Hematopoietic multipotent progenitor cell treated with erythropoietin and hydrocortisone succinate and interleukin-3 and kit ligand, for 15 days (in vitro differentiated cells): Measurements from ENCODE around the gene C12orf50.
"Not testable (repeated sequence)": the region's sequence is repeated elsewhere in the genome, so short reads cannot be mapped to it uniquely, and the experiment has no call there.

ENCODE experiments used
- DNase-seq: peaks from one replicate; pipeline ENCODE4 v3.0.0-alpha.2; 2015; ENCODE audit warnings: low spot score

The C12orf50 gene

GRCh38 chr12:87988534-87988933 lies 40.7 kb downstream of the C12orf50 start:
- no peak for DNase-seq

DNA sequence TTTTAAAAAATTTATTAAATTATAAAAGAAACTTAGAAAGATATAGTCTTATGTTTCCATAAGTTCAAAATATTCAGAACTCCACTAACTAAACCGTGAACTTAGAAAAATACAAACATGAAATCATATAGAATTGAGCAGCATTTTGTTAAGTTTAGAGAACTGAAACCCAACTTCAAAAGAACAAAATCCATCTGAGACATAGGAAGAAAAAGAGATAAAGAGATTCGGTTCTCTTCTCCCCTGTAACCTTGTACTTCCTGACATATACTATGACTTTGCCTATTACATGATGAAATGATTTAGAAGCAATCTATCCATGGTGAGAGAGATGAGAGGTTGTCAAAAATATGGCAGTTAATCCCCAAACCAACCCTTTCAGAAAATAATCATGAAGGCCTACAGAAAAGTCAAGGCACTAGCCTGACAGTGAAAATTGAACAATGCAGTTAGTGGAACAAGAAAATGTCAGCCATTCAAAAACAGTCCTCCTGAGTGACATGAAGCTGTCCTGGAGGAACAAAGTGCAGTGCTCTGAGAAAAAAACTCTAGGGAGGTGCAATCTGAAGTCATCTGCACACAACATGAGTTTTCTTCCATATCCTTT lies 44.0 kb downstream of the C12orf50 start:
- DNase-seq, result no peak

DNA sequence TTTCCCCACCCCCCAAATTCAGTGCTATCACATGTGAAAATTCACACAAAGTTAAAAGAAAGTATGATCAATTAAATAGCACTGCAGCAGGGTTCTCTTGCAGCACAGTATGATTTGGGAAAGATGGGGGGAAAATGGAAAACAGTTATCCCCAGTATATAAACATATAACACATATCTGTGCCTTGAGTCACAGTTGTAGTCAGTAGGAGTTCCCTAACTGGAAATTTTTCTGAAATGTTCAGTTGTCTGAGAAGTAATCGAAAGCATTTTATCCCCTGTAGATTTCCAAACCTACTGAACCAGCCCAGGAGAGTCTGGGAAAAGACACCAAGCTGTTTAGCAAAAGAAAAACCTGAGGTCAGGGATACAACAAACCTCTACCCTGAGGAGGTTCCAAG lies 47.0 kb downstream of the C12orf50 start:
- no peak for DNase-seq

GRCh38 chr12:87981495-87981894 lies 47.7 kb downstream of the C12orf50 start:
- DNase-seq, result no peak

GRCh38 chr12:87975879-87976278 lies 53.3 kb downstream of the C12orf50 start:
- DNase-seq, result no peak

DNA sequence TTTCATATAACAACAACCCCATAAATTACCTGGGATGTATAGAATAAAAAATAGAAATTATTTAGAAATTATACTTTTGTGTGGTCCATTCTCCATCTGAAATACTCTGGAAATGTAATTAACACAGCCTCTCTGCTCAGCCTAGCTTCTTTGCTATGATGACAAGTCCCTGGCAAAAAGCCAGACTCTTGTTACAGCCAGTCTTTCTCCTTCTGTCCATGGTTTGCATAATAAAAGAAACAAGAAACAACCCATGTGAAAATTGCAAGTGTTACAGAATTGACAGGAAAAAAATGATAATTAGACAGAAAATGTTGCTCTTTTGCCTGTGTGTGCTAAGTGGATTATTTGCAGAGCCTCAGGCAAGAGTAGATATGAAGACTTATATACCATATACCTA lies 61.3 kb downstream of the C12orf50 start:
- no peak for DNase-seq

- no peak for DNase-seq
Observed at GRCh38 chr12:87960566-87960965, 68.6 kb downstream of the C12orf50 start.

GRCh38 chr12:87954028-87954427 lies 75.2 kb downstream of the C12orf50 start:
- DNase-seq, result not testable (repeated sequence)

DNA sequence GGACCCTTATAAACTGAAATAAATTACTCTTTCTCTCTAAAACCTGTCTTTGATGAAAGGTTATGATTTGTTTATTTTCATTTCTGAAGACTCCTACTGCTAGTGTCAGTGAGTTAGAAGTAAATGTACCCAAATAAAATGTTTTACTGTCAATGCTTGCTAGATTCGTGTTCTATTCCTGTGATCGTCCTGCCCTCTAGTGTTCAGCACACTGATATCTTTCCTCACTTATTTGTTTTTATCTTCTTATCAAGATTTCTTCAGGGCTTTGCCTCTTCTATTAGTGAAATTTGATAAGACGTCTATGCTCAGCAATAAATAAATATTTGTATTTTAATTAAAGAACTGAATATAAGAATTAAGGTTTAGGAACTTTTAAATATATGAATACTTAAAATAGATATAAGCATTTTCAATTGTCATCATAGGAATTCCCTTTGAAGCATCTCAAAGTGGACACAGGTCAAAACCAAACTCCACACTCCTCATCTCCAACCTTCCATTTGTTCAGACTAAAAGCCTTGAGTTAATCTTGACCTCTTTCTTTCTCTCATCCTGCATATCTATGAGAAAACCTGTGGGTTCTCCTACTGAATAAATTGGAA lies 75.8 kb downstream of the C12orf50 start:
- no peak for DNase-seq

DNA sequence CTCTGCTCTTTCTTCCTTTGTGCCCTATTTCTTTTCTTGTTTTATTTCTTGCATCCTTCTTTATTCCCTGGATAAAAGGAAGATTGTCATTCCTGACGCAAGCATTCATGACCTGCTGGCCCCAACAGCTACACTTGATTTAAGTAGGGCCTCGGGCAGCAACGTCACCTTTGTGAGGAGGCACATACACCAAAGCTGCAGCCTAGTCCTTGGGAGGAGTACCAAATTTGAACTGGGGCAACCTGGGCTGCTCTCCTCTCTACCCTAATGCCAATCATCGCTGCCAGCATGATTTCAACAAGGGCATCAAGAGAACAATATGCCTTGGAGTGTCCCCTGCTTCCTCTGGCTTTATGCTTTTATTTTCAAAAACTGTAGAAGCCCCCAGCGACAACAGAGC lies 76.4 kb downstream of the C12orf50 start:
- no peak for DNase-seq

DNA sequence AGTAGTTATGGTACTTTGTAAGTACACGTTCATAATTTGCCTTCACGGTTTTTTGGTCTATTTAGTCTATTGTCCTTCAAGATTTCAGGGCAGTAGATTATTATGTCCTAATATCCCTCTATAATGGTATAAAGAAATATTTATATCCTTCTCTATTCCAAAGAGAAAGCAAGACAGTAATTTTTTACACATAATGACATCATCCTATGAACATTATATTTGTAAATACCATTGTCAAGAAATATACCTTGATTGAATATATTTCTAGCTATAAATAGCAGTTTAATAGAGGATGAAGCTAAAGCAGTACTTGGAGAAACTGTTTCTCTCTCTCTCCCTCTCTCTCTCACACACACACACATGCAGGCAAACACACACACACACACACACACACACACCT lies 77.0 kb downstream of the C12orf50 start:
- DNase-seq, result no peak

DNA sequence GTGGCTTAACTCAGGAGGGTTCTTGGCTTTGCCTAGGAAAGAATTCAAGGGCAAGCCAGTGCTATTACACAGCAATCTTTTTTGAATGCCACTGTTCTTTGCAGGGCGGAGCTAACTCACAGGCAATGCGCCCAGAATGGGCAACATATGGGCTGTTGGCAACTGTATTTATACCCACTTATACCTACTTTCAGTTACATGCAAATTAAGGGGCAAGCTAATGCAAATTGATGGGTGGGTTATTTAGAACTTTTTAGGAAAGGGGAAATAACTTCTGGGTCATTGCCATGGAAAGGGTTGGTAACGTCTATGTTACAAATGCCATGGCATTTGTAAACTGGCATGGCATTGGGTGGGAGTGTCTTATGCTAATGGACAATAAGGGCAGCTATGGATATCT lies 85.4 kb downstream of the C12orf50 start:
- no peak for DNase-seq

DNA sequence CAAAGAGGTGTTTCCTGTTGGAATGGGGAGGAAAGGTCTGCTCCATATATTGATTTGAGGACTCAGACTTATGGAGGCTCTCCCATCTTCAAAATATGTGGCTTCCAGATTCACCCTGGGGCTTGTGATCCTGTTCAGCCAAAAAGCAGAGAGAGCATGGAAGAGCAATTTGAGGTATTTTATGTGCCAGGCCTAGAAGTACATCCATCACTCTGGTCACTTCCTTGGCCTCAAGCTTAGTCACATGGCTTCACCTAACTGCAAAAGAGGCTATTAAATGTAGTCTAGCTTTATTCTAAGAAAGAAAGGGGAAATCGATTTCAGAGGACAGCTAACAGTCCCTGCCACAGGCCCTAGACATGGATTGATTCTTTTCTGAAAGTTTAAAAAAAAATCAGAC lies 86.2 kb downstream of the C12orf50 start:
- no peak for DNase-seq

DNA sequence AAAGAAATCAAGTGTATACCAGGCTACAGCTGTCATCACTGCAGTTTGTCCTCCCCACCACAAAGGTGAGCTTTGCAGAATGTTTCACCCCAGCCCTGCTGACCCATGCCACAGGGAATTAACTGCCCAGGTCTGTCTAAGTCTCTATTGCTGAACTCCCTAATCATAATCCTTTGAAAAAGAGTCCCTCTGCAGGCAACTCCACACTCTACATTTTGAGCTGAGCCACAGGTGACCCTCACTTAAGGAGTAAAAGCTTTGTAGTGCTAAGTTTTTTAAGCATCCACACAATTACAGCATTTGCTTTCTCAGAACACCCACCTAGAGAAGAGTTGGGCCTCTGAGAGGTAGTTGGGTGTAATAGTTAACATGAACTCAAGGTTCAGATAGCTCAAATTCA lies 90.0 kb downstream of the C12orf50 start:
- no peak for DNase-seq

DNA sequence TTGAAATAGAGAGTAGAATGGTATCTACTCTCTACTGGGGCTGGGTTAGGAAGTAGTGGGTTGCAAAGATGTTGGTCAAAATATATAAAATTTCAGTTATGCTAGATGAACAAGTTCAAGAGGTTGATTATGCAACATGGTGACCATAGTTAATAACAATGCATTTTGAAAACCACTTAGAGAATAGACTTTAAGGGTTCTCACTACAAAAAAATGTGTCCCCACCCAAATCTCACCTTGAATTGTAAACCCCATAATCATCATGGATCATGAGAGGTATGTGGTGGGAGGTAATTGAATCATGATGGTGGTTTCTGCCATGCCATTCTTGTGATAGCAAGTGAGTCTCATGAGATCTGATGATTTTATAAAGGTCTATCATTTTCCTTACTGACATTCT lies 94.0 kb downstream of the C12orf50 start:
- DNase-seq, result no peak

DNA sequence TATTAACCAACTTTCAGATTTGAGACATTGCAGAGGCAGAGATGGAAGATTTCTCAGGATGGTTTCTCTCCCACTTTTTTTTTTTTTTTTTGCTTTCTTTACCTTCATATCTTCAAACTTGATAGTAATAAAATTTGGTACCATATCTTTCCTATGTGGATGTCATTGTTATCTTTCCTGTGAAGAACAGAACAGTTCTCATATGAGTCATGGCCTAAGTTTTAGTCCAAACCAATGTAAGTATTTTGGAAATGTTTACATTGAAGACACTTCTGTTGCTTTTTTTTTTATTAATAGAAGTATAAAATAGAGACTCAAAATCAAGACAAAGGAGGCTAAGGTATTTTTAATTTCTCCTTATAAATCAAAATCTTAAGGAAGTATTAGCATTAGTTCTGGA lies 95.2 kb downstream of the C12orf50 start:
- no peak for DNase-seq

- no peak for DNase-seq
Observed at GRCh38 chr12:87931812-87932211, 97.4 kb downstream of the C12orf50 start.

- DNase-seq, result no peak
Observed at GRCh38 chr12:87930627-87931026, 98.6 kb downstream of the C12orf50 start.
